ENCODE data around the gene KCTD2. TPM values are rescaled to one million over a fixed set of nuclear protein-coding genes. Genes with fewer than 3 reads are reported as not detected.
"Not testable (repeated sequence)": the region's sequence is repeated elsewhere in the genome, so short reads cannot be mapped to it uniquely, and the experiment has no call there.

Gene KCTD2
- polyA plus RNA-seq, 2 donors, result 10.0 to 11.5 TPM

DNA sequence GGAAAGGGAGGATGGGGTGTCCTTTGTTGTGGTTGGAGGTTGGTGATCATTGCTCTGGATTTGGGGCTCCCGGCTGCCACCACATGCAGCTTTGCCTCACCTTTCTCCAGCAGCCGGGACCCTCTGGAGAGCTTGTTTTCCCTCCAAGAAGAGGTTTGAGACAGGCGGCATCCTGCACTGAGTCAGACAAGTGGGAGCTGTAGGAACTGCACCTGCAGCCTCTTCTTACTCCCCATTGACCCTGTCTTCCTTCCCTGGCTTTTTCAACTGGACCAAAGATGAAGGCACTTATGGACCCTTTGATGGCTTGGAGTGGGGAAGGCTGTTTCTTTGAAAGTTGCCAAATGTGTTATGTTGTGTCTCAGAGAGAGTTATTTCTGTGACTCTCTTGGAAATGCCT, 16.6 kb downstream of the KCTD2 start:
- WGBS, 2 donors, result 78 to 86% methylated on average over 3 of the region's 3 CpGs
- Histone ChIP-seq H3K4me1 (ENCODE audit: control insufficient read depth in 2 of 2, insufficient read depth in 2 of 2, low read length in 1 of 2) (peaks cover 0 to 7% of the 10 kb centered on the region in 2 donors), H3K9me3 (ENCODE audit: control insufficient read depth in 2 of 2, insufficient read depth in 1 of 2, low read depth in 1 of 2, low read length in 1 of 2) (no peaks in the 10 kb centered on the region), H3K4me3 (ENCODE audit: low read depth in 1 of 2, low read length in 2 of 2) (no peak overlapping the region), H3K36me3 (ENCODE audit: control insufficient read depth in 2 of 2, insufficient read depth in 2 of 2, low read length in 1 of 2) (peaks cover 10 to 31% of the 10 kb centered on the region in 2 donors), H3K27ac (ENCODE audit: low read depth in 2 of 2, low read length in 1 of 2) (no peak overlapping the region), H3K27me3 (ENCODE audit: control insufficient read depth in 1 of 2, insufficient read depth in 2 of 2, low read length in 2 of 2) (no peaks in the 10 kb centered on the region)

DNA sequence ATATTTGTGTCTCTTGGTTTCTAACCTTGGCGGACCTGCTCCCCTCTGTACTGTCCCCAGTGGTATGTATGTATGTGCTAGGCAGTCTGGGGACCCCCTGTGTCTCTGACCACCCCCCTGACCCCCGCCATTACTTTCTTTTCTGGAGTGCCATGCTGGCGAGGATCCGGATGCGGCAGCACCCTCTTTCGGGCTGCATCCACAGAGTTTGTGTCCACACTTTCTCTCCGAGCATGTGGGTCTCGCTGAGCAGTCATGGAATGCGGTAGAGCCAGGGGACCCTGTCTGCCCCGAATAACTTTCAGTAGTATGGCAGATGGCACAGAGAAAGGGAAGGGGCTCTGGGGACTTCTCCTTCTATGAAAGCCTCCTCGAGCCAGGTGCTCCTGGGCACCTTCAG, 17.0 kb downstream of the KCTD2 start:
- H3K27me3 ChIP-seq (ENCODE audit: control insufficient read depth in 1 of 2, insufficient read depth in 2 of 2, low read length in 2 of 2), result no peaks in the 10 kb centered on the region
- H3K4me3 ChIP-seq (ENCODE audit: low read depth in 1 of 2, low read length in 2 of 2), result no peak overlapping the region
- H3K36me3 ChIP-seq (ENCODE audit: control insufficient read depth in 2 of 2, insufficient read depth in 2 of 2, low read length in 1 of 2), result peaks cover 10 to 31% of the 10 kb centered on the region in 2 donors
- H3K9me3 ChIP-seq (ENCODE audit: control insufficient read depth in 2 of 2, insufficient read depth in 1 of 2, low read depth in 1 of 2, low read length in 1 of 2), result no peaks in the 10 kb centered on the region
- no peak overlapping the region for H3K27ac ChIP-seq (ENCODE audit: low read depth in 2 of 2, low read length in 1 of 2)
- H3K4me1 ChIP-seq (ENCODE audit: control insufficient read depth in 2 of 2, insufficient read depth in 2 of 2, low read length in 1 of 2), result peaks cover 0 to 7% of the 10 kb centered on the region in 2 donors
- WGBS, 2 donors, result 90 to 93% methylated on average over 11 of the region's 11 CpGs

DNA sequence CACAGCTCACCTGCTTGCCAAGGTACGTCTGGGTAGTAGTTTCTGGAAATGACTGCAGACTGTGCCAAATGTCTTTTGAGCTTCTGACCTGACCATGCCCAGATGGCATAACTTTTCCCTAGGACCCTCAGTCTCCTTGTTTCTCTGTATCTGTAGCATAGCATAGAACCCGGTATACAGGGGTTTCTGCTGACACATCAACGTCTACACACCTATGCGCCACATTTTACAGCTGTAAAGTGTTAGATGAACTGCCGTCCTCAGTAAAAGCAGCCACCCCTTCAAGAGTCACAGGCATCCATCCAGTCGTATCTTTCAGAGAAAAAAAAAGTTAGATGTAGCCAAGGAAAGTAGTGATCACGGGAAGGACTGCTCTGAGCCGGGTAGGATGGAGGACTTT, 17.4 kb downstream of the KCTD2 start:
- 87 to 89% methylated on average over 8 of the region's 8 CpGs for WGBS, 2 donors
- Histone ChIP-seq H3K36me3 (ENCODE audit: control insufficient read depth in 2 of 2, insufficient read depth in 2 of 2, low read length in 1 of 2) (peaks cover 10 to 28% of the 10 kb centered on the region in 2 donors), H3K4me3 (ENCODE audit: low read depth in 1 of 2, low read length in 2 of 2) (no peak overlapping the region), H3K27ac (ENCODE audit: low read depth in 2 of 2, low read length in 1 of 2) (no peak overlapping the region), H3K4me1 (ENCODE audit: control insufficient read depth in 2 of 2, insufficient read depth in 2 of 2, low read length in 1 of 2) (peaks cover 0 to 5% of the 10 kb centered on the region in 2 donors), H3K27me3 (ENCODE audit: control insufficient read depth in 1 of 2, insufficient read depth in 2 of 2, low read length in 2 of 2) (no peaks in the 10 kb centered on the region), H3K9me3 (ENCODE audit: control insufficient read depth in 2 of 2, insufficient read depth in 1 of 2, low read depth in 1 of 2, low read length in 1 of 2) (no peaks in the 10 kb centered on the region)

DNA sequence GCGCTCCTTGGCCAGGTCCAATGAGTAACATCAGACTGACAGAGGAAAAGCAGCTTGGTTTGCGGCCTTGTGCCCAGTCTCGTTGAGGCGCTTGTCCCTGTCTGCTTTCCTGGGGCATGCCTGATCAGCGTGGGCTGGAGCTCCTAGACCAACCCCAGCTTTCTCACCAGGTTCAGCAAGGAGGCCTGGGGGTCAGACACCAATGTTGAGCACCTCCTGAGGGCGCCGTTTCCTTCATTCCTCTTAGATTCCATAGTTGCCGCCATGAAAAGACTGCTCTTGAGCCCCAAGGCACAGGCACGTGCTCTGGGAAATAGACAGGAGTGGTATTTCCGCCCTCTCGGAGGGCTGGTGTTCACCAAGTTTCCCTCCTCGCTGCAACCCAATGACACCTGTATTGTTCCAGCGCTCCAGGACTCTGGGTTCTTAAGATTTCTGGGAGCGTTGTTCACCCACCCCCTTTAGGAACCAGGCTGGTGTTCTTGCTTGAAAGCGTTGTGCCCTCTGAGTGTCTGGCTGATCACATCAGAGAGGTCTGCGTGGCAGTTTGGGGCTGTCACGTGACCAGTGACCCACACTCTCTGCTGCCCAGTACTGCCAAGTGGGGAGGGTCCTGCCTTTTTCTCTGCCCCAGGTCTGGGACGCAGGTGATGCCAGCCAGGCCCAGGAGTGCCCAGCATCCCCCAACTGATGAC, 18.0 kb downstream of the KCTD2 start:
- no peaks in the 10 kb centered on the region for H3K27me3 ChIP-seq (ENCODE audit: control insufficient read depth in 1 of 2, insufficient read depth in 2 of 2, low read length in 2 of 2)
- H3K27ac ChIP-seq (ENCODE audit: low read depth in 2 of 2, low read length in 1 of 2), result no peak overlapping the region
- peaks cover 0 to 4% of the 10 kb centered on the region in 2 donors for H3K4me1 ChIP-seq (ENCODE audit: control insufficient read depth in 2 of 2, insufficient read depth in 2 of 2, low read length in 1 of 2)
- H3K36me3 ChIP-seq (ENCODE audit: control insufficient read depth in 2 of 2, insufficient read depth in 2 of 2, low read length in 1 of 2), result peaks cover 10 to 25% of the 10 kb centered on the region in 2 donors
- no peaks in the 10 kb centered on the region for H3K9me3 ChIP-seq (ENCODE audit: control insufficient read depth in 2 of 2, insufficient read depth in 1 of 2, low read depth in 1 of 2, low read length in 1 of 2)
- WGBS, 2 donors, result 91 to 92% methylated on average over 18 of the region's 18 CpGs
- H3K4me3 ChIP-seq (ENCODE audit: low read depth in 1 of 2, low read length in 2 of 2), result no peak overlapping the region

DNA sequence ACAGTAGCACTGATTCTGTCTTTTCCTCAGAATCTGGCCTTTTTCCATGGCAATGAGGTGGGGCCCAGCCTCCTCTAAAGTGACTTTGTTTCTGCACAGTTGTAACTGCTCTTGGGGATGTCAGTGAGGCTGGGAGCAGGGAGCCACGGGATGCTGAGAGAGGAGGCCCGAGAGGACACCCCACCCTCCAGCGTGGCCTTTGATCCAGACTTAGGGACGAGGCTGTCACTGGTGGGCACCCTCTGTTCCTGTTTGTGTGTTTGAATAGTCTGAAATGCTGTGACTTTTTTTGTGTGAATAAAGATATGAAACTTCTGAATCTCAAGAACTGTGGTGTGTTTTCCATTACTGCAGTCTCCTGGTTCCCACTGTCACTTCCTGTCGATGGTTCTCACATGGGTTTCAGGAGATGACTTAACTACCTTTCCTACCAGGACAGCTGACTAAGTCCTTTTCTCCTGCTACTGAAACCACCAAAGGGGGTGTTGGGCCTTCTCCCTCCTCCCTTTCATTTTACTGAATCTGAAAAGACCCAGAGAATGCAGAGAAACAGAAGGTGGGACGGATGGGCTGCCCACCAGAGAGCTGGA, 18.6 kb downstream of the KCTD2 start:
- Histone ChIP-seq H3K4me1 (ENCODE audit: control insufficient read depth in 2 of 2, insufficient read depth in 2 of 2, low read length in 1 of 2) (peaks cover 0 to 4% of the 10 kb centered on the region in 2 donors), H3K4me3 (ENCODE audit: low read depth in 1 of 2, low read length in 2 of 2) (no peak overlapping the region), H3K27me3 (ENCODE audit: control insufficient read depth in 1 of 2, insufficient read depth in 2 of 2, low read length in 2 of 2) (no peaks in the 10 kb centered on the region), H3K9me3 (ENCODE audit: control insufficient read depth in 2 of 2, insufficient read depth in 1 of 2, low read depth in 1 of 2, low read length in 1 of 2) (no peaks in the 10 kb centered on the region), H3K36me3 (ENCODE audit: control insufficient read depth in 2 of 2, insufficient read depth in 2 of 2, low read length in 1 of 2) (peaks cover 10 to 21% of the 10 kb centered on the region in 2 donors), H3K27ac (ENCODE audit: low read depth in 2 of 2, low read length in 1 of 2) (no peak overlapping the region)
- WGBS, 2 donors, result 71 to 78% methylated on average over 6 of the region's 6 CpGs

DNA sequence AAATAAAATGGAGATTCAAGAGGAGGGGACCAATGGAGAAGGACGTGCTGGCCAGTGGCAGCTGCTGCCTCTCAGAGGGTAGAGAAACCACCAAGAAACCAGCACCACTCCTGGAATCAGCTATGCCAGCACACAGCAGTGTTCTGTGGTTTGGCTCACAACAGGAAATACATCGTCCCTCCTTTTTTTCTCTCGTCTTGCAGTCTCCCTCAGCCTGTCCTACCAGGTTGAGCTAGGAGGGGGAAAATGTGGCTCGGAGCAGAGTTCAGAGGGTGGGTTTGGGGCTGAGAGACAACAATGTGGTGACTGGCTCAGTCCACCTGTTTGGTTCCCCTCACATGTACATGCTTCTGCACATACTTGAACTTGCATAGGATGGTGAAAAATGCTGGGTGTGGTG, 20.8 kb downstream of the KCTD2 start:
- 49 to 51% methylated on average over 4 of the region's 4 CpGs for WGBS, 2 donors
- Histone ChIP-seq H3K4me3 (ENCODE audit: low read depth in 1 of 2, low read length in 2 of 2) (no peak overlapping the region), H3K9me3 (ENCODE audit: control insufficient read depth in 2 of 2, insufficient read depth in 1 of 2, low read depth in 1 of 2, low read length in 1 of 2) (no peaks in the 10 kb centered on the region), H3K36me3 (ENCODE audit: control insufficient read depth in 2 of 2, insufficient read depth in 2 of 2, low read length in 1 of 2) (peaks cover 7 to 14% of the 10 kb centered on the region in 2 donors), H3K27me3 (ENCODE audit: control insufficient read depth in 1 of 2, insufficient read depth in 2 of 2, low read length in 2 of 2) (no peaks in the 10 kb centered on the region), H3K27ac (ENCODE audit: low read depth in 2 of 2, low read length in 1 of 2) (no peak overlapping the region), H3K4me1 (ENCODE audit: control insufficient read depth in 2 of 2, insufficient read depth in 2 of 2, low read length in 1 of 2) (peaks cover 0 to 4% of the 10 kb centered on the region in 2 donors)

DNA sequence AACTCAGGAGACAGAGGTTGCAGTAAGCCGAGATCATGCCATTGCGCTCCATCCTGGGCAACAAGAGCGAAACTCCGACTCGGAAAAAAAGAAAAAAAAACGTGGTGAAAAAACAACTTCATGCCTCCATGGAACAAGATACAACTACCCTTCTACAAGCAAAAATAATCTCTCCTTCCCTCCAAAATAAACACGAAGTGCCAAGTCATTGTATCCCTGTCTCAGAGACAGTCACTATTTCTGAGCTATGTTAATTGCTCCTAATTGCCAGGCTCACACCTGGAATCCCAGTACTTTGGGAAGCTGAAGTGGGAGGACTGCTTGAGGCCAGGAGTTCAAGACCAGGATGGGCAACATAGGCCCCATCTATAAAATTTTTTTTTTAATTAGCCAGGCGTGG, 21.7 kb downstream of the KCTD2 start:
- no peaks in the 10 kb centered on the region for H3K27me3 ChIP-seq (ENCODE audit: control insufficient read depth in 1 of 2, insufficient read depth in 2 of 2, low read length in 2 of 2)
- 82 to 85% methylated on average over 8 of the region's 8 CpGs for WGBS, 2 donors
- peaks cover 0 to 10% of the 10 kb centered on the region in 2 donors for H3K36me3 ChIP-seq (ENCODE audit: control insufficient read depth in 2 of 2, insufficient read depth in 2 of 2, low read length in 1 of 2)
- H3K9me3 ChIP-seq (ENCODE audit: control insufficient read depth in 2 of 2, insufficient read depth in 1 of 2, low read depth in 1 of 2, low read length in 1 of 2), result no peaks in the 10 kb centered on the region
- peaks cover 0 to 4% of the 10 kb centered on the region in 2 donors for H3K4me1 ChIP-seq (ENCODE audit: control insufficient read depth in 2 of 2, insufficient read depth in 2 of 2, low read length in 1 of 2)
- no peak overlapping the region for H3K27ac ChIP-seq (ENCODE audit: low read depth in 2 of 2, low read length in 1 of 2)
- no peak overlapping the region for H3K4me3 ChIP-seq (ENCODE audit: low read depth in 1 of 2, low read length in 2 of 2)

DNA sequence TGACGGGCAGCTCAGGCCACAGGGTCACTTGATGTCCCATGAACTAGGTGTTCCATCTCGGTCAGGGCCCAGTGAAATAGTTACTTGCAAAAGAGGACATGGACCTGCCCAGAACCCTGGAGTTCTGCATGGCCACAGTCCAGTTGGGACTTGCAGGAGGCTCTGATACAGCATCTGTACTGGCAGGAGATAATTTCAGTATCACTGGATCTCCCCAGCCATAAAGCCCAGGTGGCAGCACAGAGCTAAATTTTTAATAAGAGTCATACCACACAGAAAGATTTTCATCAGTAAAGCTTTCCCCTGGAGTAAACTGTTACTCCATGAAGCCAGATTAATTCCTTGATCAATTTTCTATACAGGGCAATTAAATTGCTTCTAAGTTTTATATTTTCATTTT, 22.8 kb downstream of the KCTD2 start:
- WGBS, 2 donors, result 74 to 84% methylated on average over 2 of the region's 2 CpGs
- Histone ChIP-seq H3K9me3 (ENCODE audit: control insufficient read depth in 2 of 2, insufficient read depth in 1 of 2, low read depth in 1 of 2, low read length in 1 of 2) (no peaks in the 10 kb centered on the region), H3K4me3 (ENCODE audit: low read depth in 1 of 2, low read length in 2 of 2) (no peak overlapping the region), H3K27ac (ENCODE audit: low read depth in 2 of 2, low read length in 1 of 2) (no peak overlapping the region), H3K36me3 (ENCODE audit: control insufficient read depth in 2 of 2, insufficient read depth in 2 of 2, low read length in 1 of 2) (peaks cover 0 to 5% of the 10 kb centered on the region in 2 donors), H3K27me3 (ENCODE audit: control insufficient read depth in 1 of 2, insufficient read depth in 2 of 2, low read length in 2 of 2) (no peaks in the 10 kb centered on the region), H3K4me1 (ENCODE audit: control insufficient read depth in 2 of 2, insufficient read depth in 2 of 2, low read length in 1 of 2) (peaks cover 0 to 4% of the 10 kb centered on the region in 2 donors)

DNA sequence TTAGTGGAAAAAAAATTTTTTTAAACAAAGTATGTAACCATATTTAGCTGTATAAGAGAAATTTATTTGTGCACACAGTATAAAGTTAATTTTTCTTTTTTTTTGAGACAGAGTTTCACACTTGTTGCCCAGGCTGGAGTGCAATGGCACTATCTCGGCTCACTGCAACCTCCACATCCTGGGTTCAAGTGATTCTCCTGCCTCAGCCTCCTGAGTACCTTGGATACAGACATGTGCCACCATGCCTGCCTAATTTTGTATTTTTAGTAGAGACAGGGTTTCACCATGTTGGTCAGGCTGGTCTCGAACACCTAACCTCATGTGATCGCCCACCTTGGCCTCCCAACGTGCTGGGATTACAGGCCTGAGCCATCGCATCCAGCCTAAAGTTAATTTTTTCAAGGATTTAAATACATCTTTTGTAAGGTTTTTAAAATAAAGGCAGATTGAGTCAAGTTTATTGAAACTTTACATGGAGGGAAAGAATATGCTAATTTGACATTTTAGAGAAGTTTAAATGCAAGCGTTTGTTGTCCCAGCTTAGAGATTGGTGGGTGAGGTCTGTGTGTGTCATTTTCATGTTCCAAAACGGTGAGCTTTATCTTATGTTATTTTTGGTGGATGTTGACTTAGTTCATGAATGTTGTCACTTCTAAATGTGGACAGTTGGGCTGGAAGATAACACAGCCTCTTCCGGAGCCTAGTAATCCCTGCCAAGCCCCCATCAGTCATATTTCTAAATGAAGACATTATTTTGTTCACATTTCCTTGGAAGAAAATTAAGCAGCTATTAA, 24.6 kb downstream of the KCTD2 start:
- not testable (repeated sequence) for H3K36me3 ChIP-seq (ENCODE audit: control insufficient read depth in 2 of 2, insufficient read depth in 2 of 2, low read length in 1 of 2); H3K27ac ChIP-seq (ENCODE audit: low read depth in 2 of 2, low read length in 1 of 2); H3K4me1 ChIP-seq (ENCODE audit: control insufficient read depth in 2 of 2, insufficient read depth in 2 of 2, low read length in 1 of 2); H3K9me3 ChIP-seq (ENCODE audit: control insufficient read depth in 2 of 2, insufficient read depth in 1 of 2, low read depth in 1 of 2, low read length in 1 of 2); H3K27me3 ChIP-seq (ENCODE audit: control insufficient read depth in 1 of 2, insufficient read depth in 2 of 2, low read length in 2 of 2); H3K4me3 ChIP-seq (ENCODE audit: low read depth in 1 of 2, low read length in 2 of 2)
- whole genome bisulfite sequencing, 2 donors, result 85 to 88% methylated on average over 8 of the region's 8 CpGs

Measured in esophagus (tissue), 2 donors.